Mucosa of descending colon (tissue), 3 donors: ENCODE measurements around the gene ZNF302. TPM values are rescaled to one million over a fixed set of nuclear protein-coding genes. Genes with fewer than 3 reads are reported as not detected.

ENCODE experiments used
- ATAC-seq: fragments of 200-7000 bp; cut with Tn5 transposase; one replicate; pipeline ENCODE4 v1.9.1; 2020; ENCODE audit warnings: mild to moderate bottlenecking, moderate library complexity
- DNase-seq, 3 donors: peaks; one replicate each; pipeline ENCODE4 v3.0.0-alpha.2; 2020
- H3K36me3 ChIP-seq: fragments of 200-600 bp; one replicate; pipeline ENCODE4 v1.8.0; 2021; ENCODE audit warnings: low read depth, mild to moderate bottlenecking
- H3K4me1 ChIP-seq: fragments of 200-600 bp; one replicate; pipeline ENCODE4 v1.8.0; 2021; ENCODE audit warnings: low read depth, mild to moderate bottlenecking
- H3K4me3 ChIP-seq: fragments of 200-600 bp; one replicate; pipeline ENCODE4 v1.8.0; 2021; ENCODE audit warnings: mild to moderate bottlenecking
- H3K9me3 ChIP-seq: fragments of 200-600 bp; one replicate; pipeline ENCODE4 v1.8.0; 2021; ENCODE audit warnings: mild to moderate bottlenecking
- CTCF ChIP-seq: fragments of 200-600 bp; IDR thresholded peaks from one replicate; pipeline ENCODE4 v1.8.0; 2022; ENCODE audit warnings: antibody characterized with exemption, mild to moderate bottlenecking
- intact Hi-C, 2 donors: fragments of 100-400 bp; cut with DNase I in 1 of 2; cut with micrococcal nuclease in 1 of 2; formaldehyde crosslinking; loops; one replicate each; pipeline versions ENCODE4 v1.11.0 to v1.11.1; 2022; cut with DNase I, micrococcal nuclease
- total RNA-seq, 3 donors: library from RNA; stranded (reverse); fragmentation: NEBNext Ultra II Directional in 2 of 3; extraction: Animal tissue kit (Norgen Biotek cat#: 25700) in 2 of 3; gene quantifications; one replicate each; pipeline versions ENCODE4 v1.2.1 to v1.2.4, GENCODE V29; 2021 to 2023
- donor health status: DM: no; HTN: no; CAD: no; lungs with moderate emphysema.
- donor health status: DM: no; HTN: no; CAD: no.
- donor health status: DM: no; HTN: yes; CAD: no.

Gene ZNF302
- total RNA-seq, 3 donors from 2014 or later: 16.5 to 33.8 (median 20.0) TPM

- Histone ChIP-seq H3K4me1 (no peaks in the 10 kb centered on the region), H3K36me3 (no peaks in the 10 kb centered on the region), H3K9me3 (peaks cover 19% of the 10 kb centered on the region), H3K4me3 (no peak overlapping the region)
- no peak for DNase-seq
- no peak for ATAC-seq
- no peak for TF ChIP-seq CTCF
- intact Hi-C loops: no loop called here
Measured at GRCh38 chr19:34715357-34715756, 37.9 kb downstream of the ZNF302 start.

- intact Hi-C loops: no loop called here
- no peaks in the 10 kb centered on the region for H3K4me1 ChIP-seq
- H3K36me3 ChIP-seq: no peaks in the 10 kb centered on the region
- TF ChIP-seq CTCF: no peak
- ATAC-seq (no peak), DNase-seq (no peak)
- no peak overlapping the region for H3K4me3 ChIP-seq
- H3K9me3 ChIP-seq: no peaks in the 10 kb centered on the region
Measured at GRCh38 chr19:34722353-34722752, 44.9 kb downstream of the ZNF302 start.

- H3K36me3 ChIP-seq: no peaks in the 10 kb centered on the region
- H3K4me1 ChIP-seq: no peaks in the 10 kb centered on the region
- no peak overlapping the region for H3K4me3 ChIP-seq
- intact Hi-C loops: no loop called here
- no peak for ATAC-seq
- H3K9me3 ChIP-seq: no peaks in the 10 kb centered on the region
- no peak for TF ChIP-seq CTCF
- no peak for DNase-seq
Measured at GRCh38 chr19:34725400-34725799, 47.9 kb downstream of the ZNF302 start.

- H3K4me1 ChIP-seq: peaks cover 11% of the 10 kb centered on the region
- H3K36me3 ChIP-seq: no peaks in the 10 kb centered on the region
- ATAC-seq: no peak
- TF ChIP-seq CTCF: no peak
- no peaks in the 10 kb centered on the region for H3K9me3 ChIP-seq
- H3K4me3 ChIP-seq: no peak overlapping the region
- no peak for DNase-seq
- intact Hi-C loops: no loop called here
Measured at GRCh38 chr19:34731019-34731829, 53.7 kb downstream of the ZNF302 start.

- no peak for TF ChIP-seq CTCF
- intact Hi-C loops: no loop called here
Measured at GRCh38 chr19:34731964-34732363, 54.5 kb downstream of the ZNF302 start.

More at GRCh38 chr19:34731964-34732363, 54.5 kb downstream of the ZNF302 start:
- Histone ChIP-seq H3K9me3 (peaks cover 5% of the 10 kb centered on the region), H3K4me3 (no peak overlapping the region), H3K4me1 (peaks cover 11% of the 10 kb centered on the region), H3K36me3 (no peaks in the 10 kb centered on the region)
- ATAC-seq (no peak), DNase-seq (no peak)
